Upper lobe of left lung (tissue), 4 donors: ENCODE results near the gene LZTS2.

Experiments used
- CTCF ChIP-seq, 6 experiments: fragments of 450-650 bp in 4 of 6; fragments of 200-600 bp in 2 of 6; sonication (generic) in 2 of 6; IDR thresholded peaks; one replicate each; pipeline ENCODE4 v1.5.1; 2016 to 2019; ENCODE audit warnings: antibody characterized with exemption in 6 of 6
- EP300 ChIP-seq, 4 donors: sonication (generic); formaldehyde crosslinking; IDR thresholded peaks; one replicate each; pipeline ENCODE4 v1.5.1; 2017; ENCODE audit warnings: antibody characterized with exemption in 4 of 4, control low read depth in 2 of 4
- POLR2AphosphoS5 ChIP-seq, 2 donors: sonication (generic); formaldehyde crosslinking; IDR thresholded peaks; one replicate each; pipeline ENCODE4 v1.5.1; 2017; ENCODE audit warnings: antibody characterized with exemption in 2 of 2

GRCh38 chr10:101014230-101014884, 14.7 kb downstream of the LZTS2 start:
- TF ChIP-seq CTCF (IDR thresholded peaks at IDR 0.05) (peak; percentile 87 to 96 (median 92)), EP300 (IDR thresholded peaks at IDR 0.05) (no peak), POLR2AphosphoS5 (IDR thresholded peaks at IDR 0.05) (no peak)
